HG03460 (cell line): Measurements from ENCODE around the gene SWSAP1.
"Not testable (repeated sequence)": the region's sequence is repeated elsewhere in the genome, so short reads cannot be mapped to it uniquely, and the experiment has no call there.

Experiments used
- ATAC-seq: cut with Tn5 transposase; IDR thresholded peaks from one replicate; pipeline ENCODE4 v1.9.1; 2021; ENCODE audit not compliant: unreplicated experiment

Gene SWSAP1

GRCh38 chr19:11378319-11379189 is 4.1 kb downstream of the SWSAP1 start:
- no peak for ATAC-seq

DNA sequence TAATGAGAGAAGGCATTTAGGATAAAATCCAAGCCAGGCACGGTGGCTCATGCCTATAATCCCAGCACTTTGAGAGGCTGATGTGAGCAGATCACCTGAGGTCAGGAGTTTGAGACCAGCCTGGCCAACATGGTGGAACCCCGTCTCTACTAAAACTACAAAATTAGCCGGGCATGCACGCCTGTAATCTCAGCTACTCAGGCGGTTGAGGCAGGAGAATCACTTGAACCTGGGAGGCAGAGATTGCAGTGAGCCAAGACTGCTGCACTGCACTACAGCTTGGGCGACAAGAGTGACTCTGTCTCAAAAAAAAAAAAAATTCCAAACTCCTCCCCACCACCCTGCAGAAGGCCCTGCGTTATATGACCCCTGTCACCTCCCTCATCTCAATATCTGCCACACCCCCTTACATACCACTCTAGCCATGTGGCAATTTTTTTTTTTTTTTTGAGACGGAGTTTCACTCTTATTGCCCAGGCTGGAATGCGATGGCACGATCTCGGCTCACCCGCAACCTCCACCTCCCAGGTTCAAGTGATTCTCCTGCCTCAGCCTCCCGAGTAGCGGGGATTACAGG is 4.9 kb downstream of the SWSAP1 start:
- ATAC-seq: not testable (repeated sequence)

- no peak for ATAC-seq
Observed at GRCh38 chr19:11379857-11380350, 5.4 kb downstream of the SWSAP1 start.

- ATAC-seq: peak; percentile 74
Observed at GRCh38 chr19:11380653-11381537, 6.4 kb downstream of the SWSAP1 start.

- no peak for ATAC-seq
Observed at GRCh38 chr19:11382898-11383705, 8.6 kb downstream of the SWSAP1 start.

DNA sequence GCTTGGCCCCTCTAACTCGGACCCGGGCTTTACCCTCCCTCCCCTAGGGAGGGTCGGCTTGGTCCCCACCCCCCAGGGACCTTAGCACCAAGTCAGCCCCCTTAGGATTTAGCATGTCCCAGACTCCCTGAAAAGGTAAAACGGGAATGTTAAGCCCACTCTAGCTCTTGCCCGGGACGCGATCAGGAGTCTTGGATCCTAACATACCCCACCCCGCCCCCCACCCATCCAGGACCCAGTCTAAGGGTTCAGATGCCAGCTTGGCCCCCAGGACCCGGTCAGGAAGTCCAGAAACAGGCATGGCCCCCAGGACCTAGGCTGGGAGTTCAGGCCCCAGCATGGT is 9.2 kb downstream of the SWSAP1 start:
- ATAC-seq: no peak

DNA sequence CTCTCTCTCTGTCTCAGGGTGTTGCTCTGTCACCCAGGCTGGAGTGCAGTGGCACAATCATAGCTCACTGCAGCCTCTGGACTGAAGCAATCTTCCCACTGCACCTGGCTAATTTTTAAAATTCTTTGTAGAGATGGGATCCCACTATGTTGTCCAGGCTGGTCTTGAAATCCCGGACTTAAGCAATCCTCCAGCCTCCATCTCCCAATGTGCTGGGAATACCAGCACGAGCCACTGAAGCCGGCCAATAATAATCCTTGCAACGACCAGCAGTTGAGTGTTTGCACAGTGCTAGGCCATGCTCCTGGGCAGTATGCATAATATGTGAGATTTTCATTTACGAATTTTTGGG is 10.3 kb downstream of the SWSAP1 start:
- ATAC-seq: no peak

GRCh38 chr19:11387162-11388034 is 12.9 kb downstream of the SWSAP1 start:
- ATAC-seq: no peak

- no peak for ATAC-seq
Observed at GRCh38 chr19:11390359-11390758, 15.9 kb downstream of the SWSAP1 start.

- ATAC-seq: no peak
Observed at GRCh38 chr19:11390933-11391680, 16.6 kb downstream of the SWSAP1 start.

- no peak for ATAC-seq
Observed at GRCh38 chr19:11397089-11397610, 22.7 kb downstream of the SWSAP1 start.

- ATAC-seq: no peak
Observed at GRCh38 chr19:11399667-11400066, 25.2 kb downstream of the SWSAP1 start.

GRCh38 chr19:11400798-11401197 is 26.3 kb downstream of the SWSAP1 start:
- no peak for ATAC-seq

- no peak for ATAC-seq
Observed at GRCh38 chr19:11401808-11402543, 27.5 kb downstream of the SWSAP1 start.

GRCh38 chr19:11404588-11405222 is 30.2 kb downstream of the SWSAP1 start:
- ATAC-seq: no peak

GRCh38 chr19:11405846-11406643 is 31.6 kb downstream of the SWSAP1 start:
- ATAC-seq: no peak

DNA sequence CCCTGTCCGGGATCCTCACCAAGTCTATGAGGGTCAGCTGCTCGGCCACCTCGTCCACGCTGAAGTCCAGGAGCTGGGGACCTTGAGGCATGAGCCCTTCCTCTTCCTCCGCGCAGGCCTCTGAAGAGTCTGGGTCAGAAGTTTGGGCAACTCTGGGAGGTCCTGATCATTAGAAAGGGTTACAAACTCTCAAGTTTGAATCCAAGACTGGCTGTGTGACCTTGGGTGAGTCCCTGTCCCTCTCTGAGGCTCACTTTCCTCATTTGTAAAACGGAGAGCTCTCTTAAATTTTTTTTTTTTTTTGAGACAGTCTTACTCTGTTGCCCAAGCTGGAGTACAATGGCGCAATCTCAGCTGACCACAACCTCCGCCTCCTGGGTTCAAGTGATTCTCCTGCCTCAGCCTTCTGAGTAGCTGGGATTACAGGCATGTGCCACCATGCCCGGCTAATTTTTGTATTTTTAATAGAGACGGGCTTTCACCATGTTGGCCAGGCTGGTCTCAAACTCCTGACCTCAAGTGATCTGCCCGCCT is 32.3 kb downstream of the SWSAP1 start:
- not testable (repeated sequence) for ATAC-seq
